Neutrophil (primary cell): ENCODE measurements around the gene PDE11A.

Experiments used
- H3K27ac ChIP-seq: fragments of 200-600 bp; sonication (generic); 2 replicates; pipeline ENCODE4 v1.5.1; 2016; ENCODE audit warnings: mild to moderate bottlenecking, moderate library complexity
- H3K27me3 ChIP-seq: fragments of 200-600 bp; sonication (generic); 2 replicates; pipeline ENCODE4 v1.6.0; 2016; ENCODE audit warnings: mild to moderate bottlenecking
- H3K36me3 ChIP-seq: fragments of 200-600 bp; sonication (generic); 2 replicates; pipeline ENCODE4 v1.5.1; 2017
- H3K4me1 ChIP-seq, 2 experiments: fragments of 200-600 bp in 1 of 2; sonication (generic) in 1 of 2; 1 replicate in 1 of 2; 2 replicates in 1 of 2; pipeline versions ENCODE4 v1.5.1 to v1.6.1; 2013 to 2016; ENCODE audit warnings: low read depth in 1 of 2, low read length in 1 of 2, mild to moderate bottlenecking in 1 of 2, moderate library complexity in 1 of 2; ENCODE audit not compliant: control insufficient read depth in 1 of 2, insufficient read depth in 1 of 2
- H3K4me3 ChIP-seq, 2 experiments: fragments of 200-600 bp in 1 of 2; sonication (generic) in 1 of 2; 1 replicate in 1 of 2; 2 replicates in 1 of 2; pipeline ENCODE4 v1.5.1; 2013 to 2016; ENCODE audit warnings: low read depth in 1 of 2, low read length in 1 of 2, mild to moderate bottlenecking in 1 of 2, moderate library complexity in 1 of 2
- H3K9me3 ChIP-seq: fragments of 200-600 bp; sonication (generic); 2 replicates; pipeline ENCODE4 v1.5.1; 2016
- TF ChIP-seq, protein P1 (sequence below): fragments of 200-600 bp; sonication (generic); IDR thresholded peaks from 2 replicates; pipeline ENCODE4 v1.5.1; 2016; ENCODE audit warnings: antibody characterized with exemption

The PDE11A gene

DNA sequence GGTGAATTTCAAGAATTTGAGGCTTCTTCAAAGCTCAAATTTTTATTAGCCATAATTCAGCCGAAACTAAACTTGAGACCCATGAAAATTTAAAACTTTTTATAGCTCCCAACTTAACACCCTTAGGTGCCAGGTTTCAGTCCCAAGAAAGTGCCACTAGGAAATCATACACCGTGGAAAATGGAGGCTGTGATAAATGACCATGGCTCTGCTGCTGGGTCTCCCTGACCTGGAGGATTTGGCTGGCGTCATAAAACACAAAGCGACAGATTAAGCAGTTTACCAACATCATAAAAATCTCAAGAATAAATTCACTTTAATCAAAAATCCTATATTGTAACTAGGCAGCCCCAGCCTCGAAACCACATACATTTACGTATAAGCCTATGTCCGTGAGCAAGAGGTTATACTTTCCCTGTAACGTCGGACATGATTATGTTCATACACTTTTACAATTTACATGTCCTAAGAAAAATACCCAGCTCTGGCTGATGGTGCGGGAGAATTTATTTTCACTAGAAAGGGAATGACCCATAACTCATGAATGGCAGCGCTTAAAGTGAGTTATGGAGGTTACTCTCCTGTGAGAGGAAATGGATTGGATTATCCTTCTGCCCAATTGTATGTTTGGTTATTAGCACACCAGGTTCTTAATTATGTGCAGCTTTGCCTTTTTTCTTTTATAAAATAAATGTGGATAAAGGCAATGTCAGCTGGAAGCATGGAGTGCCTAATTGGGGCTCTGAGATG is 350.6 kb downstream of the PDE11A start:
- Histone ChIP-seq H3K36me3 (no peaks in the 10 kb centered on the region), H3K27ac (no peak overlapping the region), H3K4me1 (no peaks in the 10 kb centered on the region), H3K4me3 (no peak overlapping the region), H3K9me3 (no peaks in the 10 kb centered on the region), H3K27me3 (no peaks in the 10 kb centered on the region)
- TF ChIP-seq, protein P1, sequence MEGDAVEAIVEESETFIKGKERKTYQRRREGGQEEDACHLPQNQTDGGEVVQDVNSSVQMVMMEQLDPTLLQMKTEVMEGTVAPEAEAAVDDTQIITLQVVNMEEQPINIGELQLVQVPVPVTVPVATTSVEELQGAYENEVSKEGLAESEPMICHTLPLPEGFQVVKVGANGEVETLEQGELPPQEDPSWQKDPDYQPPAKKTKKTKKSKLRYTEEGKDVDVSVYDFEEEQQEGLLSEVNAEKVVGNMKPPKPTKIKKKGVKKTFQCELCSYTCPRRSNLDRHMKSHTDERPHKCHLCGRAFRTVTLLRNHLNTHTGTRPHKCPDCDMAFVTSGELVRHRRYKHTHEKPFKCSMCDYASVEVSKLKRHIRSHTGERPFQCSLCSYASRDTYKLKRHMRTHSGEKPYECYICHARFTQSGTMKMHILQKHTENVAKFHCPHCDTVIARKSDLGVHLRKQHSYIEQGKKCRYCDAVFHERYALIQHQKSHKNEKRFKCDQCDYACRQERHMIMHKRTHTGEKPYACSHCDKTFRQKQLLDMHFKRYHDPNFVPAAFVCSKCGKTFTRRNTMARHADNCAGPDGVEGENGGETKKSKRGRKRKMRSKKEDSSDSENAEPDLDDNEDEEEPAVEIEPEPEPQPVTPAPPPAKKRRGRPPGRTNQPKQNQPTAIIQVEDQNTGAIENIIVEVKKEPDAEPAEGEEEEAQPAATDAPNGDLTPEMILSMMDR, result no peak

DNA sequence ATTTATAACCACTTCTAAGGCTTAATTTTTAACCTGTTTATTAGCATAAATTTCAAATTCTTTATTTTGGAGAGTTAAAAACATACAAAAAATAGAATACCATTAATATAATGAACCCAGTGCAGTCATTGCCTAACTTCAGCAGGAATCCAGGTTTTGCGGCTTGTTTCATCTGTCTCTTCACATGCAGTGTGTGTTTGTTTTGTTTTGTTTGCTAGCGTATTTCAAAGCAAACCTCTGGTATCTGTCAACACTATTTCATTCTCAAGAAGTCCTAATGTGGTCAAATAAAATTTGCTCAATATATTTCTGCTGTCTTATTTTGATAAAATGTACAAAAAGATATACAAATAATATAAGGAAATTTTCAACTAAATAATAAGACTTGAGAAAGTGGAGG is 351.5 kb downstream of the PDE11A start:
- Histone ChIP-seq H3K9me3 (no peaks in the 10 kb centered on the region), H3K4me1 (no peaks in the 10 kb centered on the region), H3K36me3 (no peaks in the 10 kb centered on the region), H3K27ac (no peak overlapping the region), H3K27me3 (no peaks in the 10 kb centered on the region), H3K4me3 (no peak overlapping the region)
- TF ChIP-seq, protein P1, result no peak

DNA sequence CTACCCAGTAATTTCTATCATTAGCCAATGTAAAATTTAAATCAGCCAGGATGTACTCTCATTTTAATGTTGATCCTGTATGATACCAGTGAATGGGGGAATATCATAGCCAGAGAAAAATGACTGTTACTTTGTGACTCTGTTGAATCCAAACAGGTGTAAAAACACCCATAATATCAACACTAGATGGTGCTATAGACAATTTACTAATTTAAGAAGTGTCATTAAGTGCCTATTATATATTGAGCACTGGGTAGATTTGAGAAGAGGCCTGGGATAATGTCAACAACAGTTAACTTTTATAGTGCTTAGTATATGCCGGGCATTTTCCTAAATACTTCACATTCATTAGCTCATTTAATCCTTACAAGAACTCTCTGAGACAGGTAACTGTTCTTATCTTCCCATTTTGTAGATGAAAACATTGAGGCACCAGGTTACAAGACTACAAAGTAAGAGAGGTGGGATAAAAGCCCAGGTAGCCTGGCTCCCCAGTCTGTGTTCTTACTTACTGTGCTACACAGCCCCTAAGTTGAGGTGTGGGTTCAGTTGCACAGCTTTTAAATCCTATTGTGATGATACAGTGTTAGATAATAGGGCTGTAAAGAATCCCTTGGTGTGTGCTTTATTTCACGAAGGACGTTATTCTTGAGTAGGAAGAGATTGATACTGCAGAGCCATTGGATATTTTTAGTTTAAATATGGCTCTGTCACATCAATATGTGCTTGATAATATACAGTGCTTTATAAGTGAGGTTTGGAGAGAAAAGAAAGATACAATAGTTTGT is 354.6 kb downstream of the PDE11A start:
- H3K4me1 ChIP-seq, result no peaks in the 10 kb centered on the region
- H3K27ac ChIP-seq, result no peak overlapping the region
- no peaks in the 10 kb centered on the region for H3K36me3 ChIP-seq
- TF ChIP-seq, protein P1, result no peak
- no peaks in the 10 kb centered on the region for H3K27me3 ChIP-seq
- H3K9me3 ChIP-seq, result no peaks in the 10 kb centered on the region
- no peak overlapping the region for H3K4me3 ChIP-seq

DNA sequence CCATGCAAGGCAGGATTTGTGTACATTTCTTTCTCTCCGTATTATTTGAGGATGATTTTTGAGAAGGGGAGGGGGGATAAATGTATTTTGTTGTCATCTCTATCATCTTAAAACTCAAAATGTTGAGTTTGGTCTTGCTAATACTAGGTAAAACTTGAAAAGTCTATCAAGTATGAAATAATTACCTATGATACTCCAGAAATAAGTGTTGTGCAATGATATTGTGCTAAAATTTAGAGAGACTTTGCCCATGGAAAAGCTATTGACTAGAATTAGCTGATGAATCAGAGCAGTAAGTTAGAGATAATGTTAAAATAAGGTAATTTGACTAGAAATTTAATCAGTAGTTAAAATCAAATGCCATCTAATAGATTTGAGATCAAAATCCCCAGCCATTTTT is 356.1 kb downstream of the PDE11A start:
- Histone ChIP-seq H3K4me3 (no peak overlapping the region), H3K9me3 (no peaks in the 10 kb centered on the region), H3K27ac (no peak overlapping the region), H3K27me3 (no peaks in the 10 kb centered on the region), H3K4me1 (no peaks in the 10 kb centered on the region), H3K36me3 (no peaks in the 10 kb centered on the region)
- TF ChIP-seq, protein P1, result no peak

DNA sequence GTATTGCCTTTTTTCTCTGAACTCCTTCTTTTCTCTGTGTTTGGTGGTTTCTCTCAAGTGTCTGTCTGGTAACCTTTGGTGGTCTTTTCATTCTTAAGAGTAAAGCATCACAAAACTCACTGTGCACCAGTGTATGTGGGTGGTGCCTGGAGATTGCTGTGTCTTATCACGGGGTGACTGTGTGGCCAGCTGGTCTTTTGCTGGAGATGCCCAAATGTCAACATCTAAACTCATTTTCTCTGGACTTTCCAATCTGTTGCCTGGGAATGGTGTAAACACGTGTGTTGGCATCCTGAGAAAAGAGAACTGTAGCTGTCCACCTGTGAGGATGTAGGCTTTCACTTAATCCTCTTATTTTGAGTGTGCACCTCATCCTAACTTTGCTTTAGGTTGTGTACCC is 356.8 kb downstream of the PDE11A start:
- Histone ChIP-seq H3K27me3 (no peaks in the 10 kb centered on the region), H3K4me1 (no peaks in the 10 kb centered on the region), H3K9me3 (no peaks in the 10 kb centered on the region), H3K27ac (no peak overlapping the region), H3K36me3 (no peaks in the 10 kb centered on the region), H3K4me3 (no peak overlapping the region)
- TF ChIP-seq, protein P1, result no peak
